Right lobe of liver (tissue), 6 donors: Measurements from ENCODE around the gene FLVCR2. TPM values are rescaled to one million over a fixed set of nuclear protein-coding genes. Genes with fewer than 3 reads are reported as not detected.
"Not testable (repeated sequence)": the region's sequence is repeated elsewhere in the genome, so short reads cannot be mapped to it uniquely, and the experiment has no call there.

Experiments used
- ATAC-seq, 4 donors: fragments of 200-7000 bp; cut with Tn5 transposase; one replicate each; pipeline ENCODE4 v1.9.1; 2020; ENCODE audit warnings: mild to moderate bottlenecking in 4 of 4, moderate library complexity in 4 of 4
- DNase-seq, 3 donors: peaks; one replicate each; pipeline ENCODE4 v3.0.0-alpha.2; 2020
- H3K27ac ChIP-seq, 3 donors: fragments of 200-600 bp; one replicate each; pipeline ENCODE4 v1.8.0; 2022
- H3K27me3 ChIP-seq, 2 donors: fragments of 200-600 bp; one replicate each; pipeline ENCODE4 v1.8.0; 2022
- H3K36me3 ChIP-seq, 4 donors: fragments of 200-600 bp; sonication (generic) in 1 of 4; one replicate each; pipeline versions ENCODE4 v1.5.1 to v1.8.0; 2017 to 2022; ENCODE audit warnings: control low read depth in 1 of 4
- H3K4me1 ChIP-seq, 4 donors: fragments of 200-600 bp; sonication (generic) in 1 of 4; one replicate each; pipeline versions ENCODE4 v1.5.1 to v1.8.0; 2017 to 2022; ENCODE audit warnings: control low read depth in 1 of 4
- H3K4me3 ChIP-seq, 3 donors: fragments of 200-600 bp; one replicate each; pipeline ENCODE4 v1.8.0; 2022
- H3K9me3 ChIP-seq, 4 donors: fragments of 200-600 bp; sonication (generic) in 1 of 4; one replicate each; pipeline versions ENCODE4 v1.5.1 to v1.8.0; 2017 to 2022; ENCODE audit warnings: control low read depth in 1 of 4
- POLR2A ChIP-seq: fragments of 450-650 bp; IDR thresholded peaks from one replicate; pipeline ENCODE4 v1.6.1; 2017; ENCODE audit warnings: antibody characterized with exemption, mild to moderate bottlenecking
- WGBS: methylation state at CpG from one replicate; pipeline ENCODE4 v1.1.6; 2018; ENCODE audit warnings: low coverage, low lambda C conversion rate; ENCODE audit not compliant: insufficient coverage; ENCODE audit errors: missing lambda C conversion rate; 5-methylcytosine and 5-hydroxymethylcytosine counted together
- intact Hi-C, 2 donors: fragments of 100-400 bp; cut with DNase I; formaldehyde crosslinking; loops; one replicate each; pipeline versions ENCODE4 v1.11.2 to v1.14.1; 2022
- total RNA-seq, 6 experiments: library from RNA; depleted of rRNA in 2 of 6; stranded (reverse); fragments of >200 nt in 2 of 6; fragmentation: NEBNext Ultra II Directional in 3 of 6; extraction: Animal tissue kit (Norgen Biotek cat#: 25700) in 3 of 6; gene quantifications; one replicate each; pipeline versions ENCODE4 v1.1.0 to v1.2.4, GENCODE V29; 2016 to 2023
- TF ChIP-seq, protein P1 (sequence below), 4 donors: fragments of 200-600 bp in 3 of 4; fragments of 450-650 bp in 1 of 4; IDR thresholded peaks; one replicate each; pipeline versions ENCODE4 v1.5.1 to v1.8.0; 2016 to 2022; ENCODE audit warnings: antibody characterized with exemption in 4 of 4, mild to moderate bottlenecking in 2 of 4
- donor health status: DM: no; HTN: yes; CAD: no.
- donor health status: DM: no; HTN: no; CAD: no.
- donor health status: DM: no; HTN: no; CAD: no.
- donor health status: DM: no; HTN: yes; CAD: no.
- donor health status: DM: no; HTN: yes; CAD: no.

The FLVCR2 gene
- total RNA-seq, 6 experiments from 2014 or later: 17.0 to 42.8 (median 27.8) TPM

DNA sequence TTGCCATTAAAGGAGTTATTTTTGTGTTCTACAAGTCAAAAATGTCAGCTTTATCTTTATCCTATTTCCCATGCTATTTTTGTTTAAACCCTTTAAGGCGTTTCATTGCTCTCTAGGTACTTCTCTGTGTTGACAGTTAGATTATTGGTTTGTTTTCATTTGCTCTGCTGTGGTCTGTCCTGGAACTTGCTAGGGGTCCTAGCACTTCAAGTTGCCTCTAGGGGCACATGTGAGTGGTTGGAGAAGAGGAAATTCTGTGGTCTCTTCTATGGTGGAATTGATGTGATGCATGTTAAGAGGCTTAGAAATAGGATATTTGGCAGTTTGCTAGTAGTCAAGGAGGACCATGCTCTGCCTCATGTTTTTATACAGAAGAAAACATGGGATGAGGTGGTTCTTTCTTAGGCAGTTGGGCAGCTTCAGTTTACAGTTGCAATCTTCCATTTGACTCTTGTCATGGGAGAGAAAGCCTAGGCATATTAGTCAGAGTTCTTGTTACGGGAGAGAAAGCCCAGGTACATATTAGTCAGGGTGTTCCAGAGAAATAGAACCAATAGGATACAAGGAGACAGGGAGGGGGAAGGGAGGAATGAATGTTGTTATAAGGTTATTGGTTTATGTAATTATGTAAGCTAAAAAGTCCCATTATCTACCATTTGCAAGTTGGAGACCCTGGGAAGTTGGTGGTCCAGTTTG lies 97.0 kb downstream of the FLVCR2 start:
- TF ChIP-seq, protein P1, sequence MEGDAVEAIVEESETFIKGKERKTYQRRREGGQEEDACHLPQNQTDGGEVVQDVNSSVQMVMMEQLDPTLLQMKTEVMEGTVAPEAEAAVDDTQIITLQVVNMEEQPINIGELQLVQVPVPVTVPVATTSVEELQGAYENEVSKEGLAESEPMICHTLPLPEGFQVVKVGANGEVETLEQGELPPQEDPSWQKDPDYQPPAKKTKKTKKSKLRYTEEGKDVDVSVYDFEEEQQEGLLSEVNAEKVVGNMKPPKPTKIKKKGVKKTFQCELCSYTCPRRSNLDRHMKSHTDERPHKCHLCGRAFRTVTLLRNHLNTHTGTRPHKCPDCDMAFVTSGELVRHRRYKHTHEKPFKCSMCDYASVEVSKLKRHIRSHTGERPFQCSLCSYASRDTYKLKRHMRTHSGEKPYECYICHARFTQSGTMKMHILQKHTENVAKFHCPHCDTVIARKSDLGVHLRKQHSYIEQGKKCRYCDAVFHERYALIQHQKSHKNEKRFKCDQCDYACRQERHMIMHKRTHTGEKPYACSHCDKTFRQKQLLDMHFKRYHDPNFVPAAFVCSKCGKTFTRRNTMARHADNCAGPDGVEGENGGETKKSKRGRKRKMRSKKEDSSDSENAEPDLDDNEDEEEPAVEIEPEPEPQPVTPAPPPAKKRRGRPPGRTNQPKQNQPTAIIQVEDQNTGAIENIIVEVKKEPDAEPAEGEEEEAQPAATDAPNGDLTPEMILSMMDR (IDR thresholded peaks at IDR 0.05): no peak
- TF ChIP-seq POLR2A: no peak

DNA sequence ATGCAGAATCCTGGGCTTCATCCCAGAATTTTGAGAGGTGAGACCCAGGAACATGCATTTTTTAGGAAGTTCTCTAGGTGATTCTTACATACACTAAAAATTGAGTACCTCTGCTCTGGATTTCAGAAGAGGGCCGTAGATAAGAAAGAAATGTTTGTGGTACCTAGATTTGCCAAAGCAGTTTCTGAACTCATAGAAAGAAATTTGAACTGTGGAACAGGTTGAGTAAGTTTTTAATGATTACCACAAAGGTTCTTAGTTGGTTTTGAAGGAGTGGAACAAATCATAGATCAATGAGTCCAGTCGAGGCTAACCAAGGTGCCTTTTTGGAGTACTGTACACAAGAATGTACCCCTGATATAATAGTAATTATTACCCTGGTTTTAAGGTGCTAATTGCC lies 107.5 kb downstream of the FLVCR2 start:
- Histone ChIP-seq H3K36me3 (peaks cover 0 to 22% (median 7%) of the 10 kb centered on the region in 4 donors), H3K4me1 (peaks cover 0 to 11% (median 0%) of the 10 kb centered on the region in 4 donors), H3K9me3 (no peaks in the 10 kb centered on the region), H3K27ac (no peak overlapping the region), H3K4me3 (no peak overlapping the region), H3K27me3 (no peaks in the 10 kb centered on the region)
- 21% methylated on average over 2 of the region's 2 CpGs for WGBS
- ATAC-seq (peak in 1 of 4 donors; percentile 57), DNase-seq (no peak)
- TF ChIP-seq, protein P1 (IDR thresholded peaks at IDR 0.05): no peak
- TF ChIP-seq POLR2A: no peak
- intact Hi-C loops: no loop called here

More for the DNA sequence above, 97.0 kb downstream of the FLVCR2 start:
- ATAC-seq: no peak
- Histone ChIP-seq H3K9me3 (no peaks in the 10 kb centered on the region), H3K27ac (no peak overlapping the region), H3K36me3 (peaks cover 0 to 1% (median 0%) of the 10 kb centered on the region in 4 donors), H3K4me3 (no peak overlapping the region), H3K4me1 (no peaks in the 10 kb centered on the region), H3K27me3 (no peaks in the 10 kb centered on the region)
- intact Hi-C loops: no loop called here
- DNase-seq: no peak
- 80% methylated on average over 2 of the region's 2 CpGs for WGBS

DNA sequence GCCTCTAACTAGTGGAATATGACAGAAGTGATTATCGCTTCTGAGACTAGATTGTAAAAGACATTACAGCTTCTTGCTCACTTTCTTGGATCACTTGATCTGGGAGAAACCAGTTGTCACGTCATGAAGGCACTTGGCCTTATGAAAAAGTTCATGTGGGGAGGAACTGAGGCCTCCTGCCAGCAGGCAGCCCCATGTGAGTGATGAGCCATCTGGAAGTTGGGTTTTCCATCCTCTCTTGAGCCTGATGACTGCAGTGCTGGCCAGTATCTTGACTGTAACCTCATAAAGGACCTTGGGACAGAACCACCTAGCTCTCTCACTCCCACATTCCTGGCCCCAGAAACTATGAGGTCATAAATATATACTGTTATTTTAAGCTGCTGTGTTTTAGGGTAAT lies 110.6 kb downstream of the FLVCR2 start:
- H3K4me3 ChIP-seq: no peak overlapping the region
- no peaks in the 10 kb centered on the region for H3K27me3 ChIP-seq
- ATAC-seq (no peak), DNase-seq (no peak)
- H3K9me3 ChIP-seq: no peaks in the 10 kb centered on the region
- intact Hi-C loops: no loop called here
- peaks cover 0 to 15% (median 9%) of the 10 kb centered on the region in 4 donors for H3K36me3 ChIP-seq
- WGBS: 73% methylated on average over 2 of the region's 2 CpGs
- no peak for TF ChIP-seq POLR2A
- TF ChIP-seq, protein P1 (IDR thresholded peaks at IDR 0.05): no peak
- peaks cover 0 to 11% (median 0%) of the 10 kb centered on the region in 4 donors for H3K4me1 ChIP-seq
- no peak overlapping the region for H3K27ac ChIP-seq

DNA sequence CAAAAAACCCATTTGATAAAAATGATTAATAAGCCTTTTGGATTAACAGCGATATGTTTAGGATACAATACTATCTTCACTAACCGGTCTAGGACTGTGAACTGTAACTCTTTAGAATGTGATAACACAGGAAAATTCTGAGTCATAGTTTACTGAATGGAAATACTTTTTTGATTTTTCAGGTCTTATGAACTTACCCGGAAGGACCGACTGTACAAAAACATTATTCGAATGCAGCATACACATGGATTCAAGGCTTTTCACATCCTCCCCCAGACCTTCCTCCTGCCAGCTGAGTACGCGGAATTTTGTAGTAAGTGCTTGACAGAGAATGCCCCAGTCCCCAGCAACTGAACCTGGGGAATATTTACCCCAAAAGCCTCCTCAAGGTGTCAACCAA lies 111.6 kb downstream of the FLVCR2 start:
- no peaks in the 10 kb centered on the region for H3K9me3 ChIP-seq
- WGBS: 89% methylated on average over 7 of the region's 7 CpGs
- DNase-seq: no peak
- peaks cover 0 to 21% (median 7%) of the 10 kb centered on the region in 4 donors for H3K36me3 ChIP-seq
- intact Hi-C loops: no loop called here
- ATAC-seq: no peak
- H3K4me3 ChIP-seq: no peak overlapping the region
- H3K4me1 ChIP-seq: peaks cover 0 to 11% (median 0%) of the 10 kb centered on the region in 4 donors
- TF ChIP-seq POLR2A: no peak
- TF ChIP-seq, protein P1 (IDR thresholded peaks at IDR 0.05): no peak
- no peaks in the 10 kb centered on the region for H3K27me3 ChIP-seq
- no peak overlapping the region for H3K27ac ChIP-seq

DNA sequence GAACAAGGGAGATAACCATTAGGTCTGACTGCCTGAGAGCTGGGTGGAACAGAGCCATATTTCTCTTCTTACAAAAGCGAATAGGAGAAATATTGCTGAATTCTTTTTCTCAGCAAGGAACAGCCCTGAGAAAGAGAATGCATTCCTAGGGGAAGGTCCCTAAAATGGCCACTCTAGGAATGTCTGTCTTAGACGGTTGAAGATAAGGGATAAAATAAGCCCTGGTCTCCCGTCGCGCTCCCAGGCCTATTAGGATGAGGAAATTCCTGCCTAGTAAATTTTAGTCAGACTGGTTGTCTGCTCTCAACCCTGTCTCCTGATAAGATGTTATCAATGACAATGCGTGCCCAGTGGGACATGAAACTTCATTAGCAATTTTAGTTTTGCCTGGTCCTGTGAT lies 116.6 kb downstream of the FLVCR2 start:
- peaks cover 0 to 21% (median 7%) of the 10 kb centered on the region in 4 donors for H3K36me3 ChIP-seq
- H3K4me1 ChIP-seq, H3K27ac ChIP-seq, intact Hi-C loops, H3K4me3 ChIP-seq, DNase-seq, H3K27me3 ChIP-seq, H3K9me3 ChIP-seq, ATAC-seq: not testable (repeated sequence)
- WGBS: 95% methylated on average over 2 of the region's 6 CpGs
